ENCODE results near the gene USP25. TPM values are rescaled to one million over a fixed set of nuclear protein-coding genes. Genes with fewer than 3 reads are reported as not detected.

The USP25 gene, protein sequence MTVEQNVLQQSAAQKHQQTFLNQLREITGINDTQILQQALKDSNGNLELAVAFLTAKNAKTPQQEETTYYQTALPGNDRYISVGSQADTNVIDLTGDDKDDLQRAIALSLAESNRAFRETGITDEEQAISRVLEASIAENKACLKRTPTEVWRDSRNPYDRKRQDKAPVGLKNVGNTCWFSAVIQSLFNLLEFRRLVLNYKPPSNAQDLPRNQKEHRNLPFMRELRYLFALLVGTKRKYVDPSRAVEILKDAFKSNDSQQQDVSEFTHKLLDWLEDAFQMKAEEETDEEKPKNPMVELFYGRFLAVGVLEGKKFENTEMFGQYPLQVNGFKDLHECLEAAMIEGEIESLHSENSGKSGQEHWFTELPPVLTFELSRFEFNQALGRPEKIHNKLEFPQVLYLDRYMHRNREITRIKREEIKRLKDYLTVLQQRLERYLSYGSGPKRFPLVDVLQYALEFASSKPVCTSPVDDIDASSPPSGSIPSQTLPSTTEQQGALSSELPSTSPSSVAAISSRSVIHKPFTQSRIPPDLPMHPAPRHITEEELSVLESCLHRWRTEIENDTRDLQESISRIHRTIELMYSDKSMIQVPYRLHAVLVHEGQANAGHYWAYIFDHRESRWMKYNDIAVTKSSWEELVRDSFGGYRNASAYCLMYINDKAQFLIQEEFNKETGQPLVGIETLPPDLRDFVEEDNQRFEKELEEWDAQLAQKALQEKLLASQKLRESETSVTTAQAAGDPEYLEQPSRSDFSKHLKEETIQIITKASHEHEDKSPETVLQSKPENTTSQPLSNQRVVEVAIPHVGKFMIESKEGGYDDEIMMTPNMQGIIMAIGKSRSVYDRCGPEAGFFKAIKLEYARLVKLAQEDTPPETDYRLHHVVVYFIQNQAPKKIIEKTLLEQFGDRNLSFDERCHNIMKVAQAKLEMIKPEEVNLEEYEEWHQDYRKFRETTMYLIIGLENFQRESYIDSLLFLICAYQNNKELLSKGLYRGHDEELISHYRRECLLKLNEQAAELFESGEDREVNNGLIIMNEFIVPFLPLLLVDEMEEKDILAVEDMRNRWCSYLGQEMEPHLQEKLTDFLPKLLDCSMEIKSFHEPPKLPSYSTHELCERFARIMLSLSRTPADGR
- total RNA-seq, result 66.6 and 70.7 TPM in 2 replicates

GRCh38 chr21:15729674-15730483 lies at the start of gene USP25:
TSS of gene USP25 (plus strand) at chr21:15729982. CDS start at chr21:15730394, 412 bp downstream.

Measured in nasal cavity respiratory epithelium epithelial cell of viscerocranial mucosa (primary cell).